D721Med (cell line): Measurements from ENCODE around the gene NDUFV1.
A peak's percentile ranks its signal among the peaks of the same experiment; 100 is the strongest.
"Not testable (repeated sequence)": the region's sequence is repeated elsewhere in the genome, so short reads cannot be mapped to it uniquely, and the experiment has no call there.

Source experiments
- DNase-seq: peaks from one replicate; pipeline ENCODE4 v3.0.0; 2011; ENCODE audit warnings: low spot score; ENCODE audit not compliant: insufficient read length
- FAIRE-seq: peaks from 2 replicates; lab custom pipeline; 2011; peaks lifted over from hg19 to GRCh38; lab: Jason Lieb, UNC
- TF ChIP-seq, protein P1 (sequence below): IDR thresholded peaks from 2 replicates; pipeline ENCODE4 v1.5.1; 2012; ENCODE audit warnings: mild to moderate bottlenecking, control low read depth; ENCODE audit not compliant: insufficient read depth; ENCODE audit errors: missing control alignments

Gene NDUFV1

DNA sequence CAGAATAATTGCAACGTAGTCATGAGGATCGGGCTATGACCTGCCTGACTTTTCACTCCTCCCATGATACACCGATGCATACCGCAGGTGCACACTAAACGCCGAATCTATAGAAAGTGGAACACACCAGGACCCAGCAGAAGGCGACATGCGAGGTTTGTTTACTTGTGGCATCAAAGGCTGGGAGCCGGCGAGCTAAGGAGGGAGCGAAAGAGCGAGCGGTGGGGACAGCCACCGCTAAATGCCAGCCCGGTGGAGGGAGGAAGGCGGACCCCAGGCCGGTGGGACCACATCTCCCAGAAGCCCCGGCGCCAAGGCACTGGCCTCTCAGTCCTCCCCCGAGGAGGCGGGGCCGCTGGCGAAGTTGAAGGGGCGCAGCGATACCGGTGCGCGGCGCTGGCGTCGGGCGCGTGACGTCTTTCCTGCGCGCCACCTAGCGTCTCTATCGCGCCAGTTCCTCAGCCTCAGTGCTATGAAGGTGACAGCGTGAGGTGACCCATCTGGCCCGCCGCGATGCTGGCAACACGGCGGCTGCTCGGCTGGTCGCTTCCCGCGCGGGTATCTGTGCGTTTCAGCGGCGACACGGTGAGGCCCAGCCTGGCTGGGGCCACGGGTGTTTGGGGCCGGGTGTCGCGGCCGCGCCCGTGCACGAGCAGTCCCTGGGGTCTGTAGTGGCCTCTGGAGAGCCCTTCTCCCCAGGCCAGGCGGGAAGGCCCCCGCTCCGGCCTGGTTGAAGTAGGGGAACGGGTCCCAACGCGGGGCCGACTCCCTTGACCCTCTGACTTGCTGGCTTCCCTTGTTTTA is at the start of gene NDUFV1:
TSS of gene NDUFV1 (plus strand) at position 445 of the 804 bp plus-strand sequence. CDS start at position 514, 69 bp downstream.
- TF ChIP-seq, protein P1, sequence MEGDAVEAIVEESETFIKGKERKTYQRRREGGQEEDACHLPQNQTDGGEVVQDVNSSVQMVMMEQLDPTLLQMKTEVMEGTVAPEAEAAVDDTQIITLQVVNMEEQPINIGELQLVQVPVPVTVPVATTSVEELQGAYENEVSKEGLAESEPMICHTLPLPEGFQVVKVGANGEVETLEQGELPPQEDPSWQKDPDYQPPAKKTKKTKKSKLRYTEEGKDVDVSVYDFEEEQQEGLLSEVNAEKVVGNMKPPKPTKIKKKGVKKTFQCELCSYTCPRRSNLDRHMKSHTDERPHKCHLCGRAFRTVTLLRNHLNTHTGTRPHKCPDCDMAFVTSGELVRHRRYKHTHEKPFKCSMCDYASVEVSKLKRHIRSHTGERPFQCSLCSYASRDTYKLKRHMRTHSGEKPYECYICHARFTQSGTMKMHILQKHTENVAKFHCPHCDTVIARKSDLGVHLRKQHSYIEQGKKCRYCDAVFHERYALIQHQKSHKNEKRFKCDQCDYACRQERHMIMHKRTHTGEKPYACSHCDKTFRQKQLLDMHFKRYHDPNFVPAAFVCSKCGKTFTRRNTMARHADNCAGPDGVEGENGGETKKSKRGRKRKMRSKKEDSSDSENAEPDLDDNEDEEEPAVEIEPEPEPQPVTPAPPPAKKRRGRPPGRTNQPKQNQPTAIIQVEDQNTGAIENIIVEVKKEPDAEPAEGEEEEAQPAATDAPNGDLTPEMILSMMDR = peak; percentile 75
- DNase-seq = no peak
- no peak for FAIRE-seq

DNA sequence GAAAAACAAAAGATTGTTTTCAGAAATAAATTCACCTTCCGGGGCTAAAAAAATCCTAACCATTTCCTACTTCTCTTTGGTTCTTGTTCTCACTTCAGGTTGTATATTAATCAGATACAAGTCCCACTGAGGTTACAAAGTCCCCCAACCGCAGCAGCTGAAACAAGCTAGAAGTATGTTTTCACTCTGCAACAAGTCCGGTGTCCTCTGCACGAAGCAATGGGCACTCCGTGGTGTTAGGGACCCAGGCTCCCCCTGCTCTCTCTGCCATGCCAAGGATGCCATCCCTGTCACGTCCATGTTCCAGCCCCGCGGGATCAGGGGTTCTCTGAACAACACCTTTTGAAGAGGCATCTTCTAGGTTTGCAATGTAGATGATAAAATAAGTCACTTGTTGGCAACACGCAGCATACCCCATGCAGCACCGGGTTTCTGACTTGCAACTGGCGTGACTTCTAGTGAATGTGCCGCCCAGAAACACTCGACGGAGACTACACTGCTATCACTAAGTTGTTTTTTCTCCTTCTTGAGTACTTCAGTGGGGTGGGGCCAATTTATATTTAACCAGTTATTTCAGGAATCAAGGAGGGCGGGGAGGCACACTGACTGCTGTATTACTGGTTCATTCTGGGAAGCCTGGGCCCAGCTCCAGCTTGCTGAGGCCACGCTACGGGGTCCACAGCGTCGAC is 48.5 kb upstream of the NDUFV1 start:
- TF ChIP-seq, protein P1 = no peak
- FAIRE-seq (no peak), DNase-seq (no peak)

DNA sequence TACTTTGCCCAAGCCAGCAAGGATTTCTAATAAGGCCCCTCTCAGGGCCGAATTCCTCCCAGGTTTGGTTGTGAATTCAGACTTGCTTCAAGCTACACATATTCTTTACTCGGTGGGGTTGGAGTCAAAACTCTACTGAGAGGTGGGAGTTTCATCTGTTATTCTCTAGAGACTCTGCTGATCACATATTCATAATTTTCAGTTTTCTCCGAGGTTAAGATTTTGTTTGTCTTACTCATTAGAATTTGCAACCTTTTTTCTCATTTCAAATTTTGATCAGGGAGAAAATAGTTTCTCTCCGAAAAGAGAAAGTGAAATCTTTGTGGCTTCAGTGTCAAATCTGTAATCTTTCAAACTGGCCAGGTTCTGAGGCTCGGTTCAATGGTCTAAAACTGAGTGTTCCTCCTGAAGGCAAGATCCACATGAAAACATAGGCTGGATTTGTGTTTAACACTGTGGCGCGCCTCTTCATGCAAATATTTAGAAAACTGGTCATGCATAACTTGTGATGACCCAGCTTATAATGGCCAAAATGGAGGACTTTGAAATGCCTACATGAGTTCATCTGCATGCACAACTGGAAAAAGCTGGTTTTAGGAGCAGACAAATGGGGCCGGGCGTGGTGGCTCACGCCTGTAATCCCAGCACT is 44.6 kb upstream of the NDUFV1 start:
- TF ChIP-seq, protein P1 = no peak
- FAIRE-seq (no peak), DNase-seq (no peak)

DNA sequence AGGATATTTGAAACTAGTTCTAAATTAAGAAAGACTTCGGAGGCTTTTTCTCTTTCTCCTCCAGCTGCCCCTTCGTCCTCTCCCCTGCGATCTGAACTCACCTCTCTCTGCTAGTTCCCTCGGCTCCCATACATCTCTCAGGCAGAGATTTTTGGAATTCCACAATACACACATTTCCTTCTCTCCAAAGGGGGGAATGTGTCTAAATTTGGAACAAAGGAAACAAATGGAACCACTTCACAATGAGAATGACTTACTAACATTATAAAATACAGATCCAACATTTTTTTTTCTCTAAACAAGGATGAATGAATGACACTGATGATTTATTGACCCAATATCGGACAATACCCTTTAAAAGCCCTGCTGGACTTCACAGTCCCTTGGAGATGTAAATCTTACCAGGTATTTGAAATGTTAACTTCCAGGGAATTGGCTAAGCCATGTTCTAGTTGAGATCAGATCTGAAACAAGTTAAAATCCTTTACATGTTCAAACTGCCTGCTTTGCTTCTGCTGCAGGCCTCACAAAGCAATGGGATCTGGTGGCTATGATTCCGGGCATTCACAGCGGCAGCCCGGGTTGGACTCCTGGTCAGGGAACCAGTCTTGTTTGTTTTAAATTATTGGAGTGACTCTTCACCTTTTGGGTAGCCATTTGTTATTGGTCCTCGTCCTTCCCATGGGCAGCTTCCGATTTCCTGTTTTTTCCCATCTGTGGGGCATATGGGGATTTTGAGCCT is 43.6 kb upstream of the NDUFV1 start:
- FAIRE-seq = no peak
- no peak for DNase-seq

DNA sequence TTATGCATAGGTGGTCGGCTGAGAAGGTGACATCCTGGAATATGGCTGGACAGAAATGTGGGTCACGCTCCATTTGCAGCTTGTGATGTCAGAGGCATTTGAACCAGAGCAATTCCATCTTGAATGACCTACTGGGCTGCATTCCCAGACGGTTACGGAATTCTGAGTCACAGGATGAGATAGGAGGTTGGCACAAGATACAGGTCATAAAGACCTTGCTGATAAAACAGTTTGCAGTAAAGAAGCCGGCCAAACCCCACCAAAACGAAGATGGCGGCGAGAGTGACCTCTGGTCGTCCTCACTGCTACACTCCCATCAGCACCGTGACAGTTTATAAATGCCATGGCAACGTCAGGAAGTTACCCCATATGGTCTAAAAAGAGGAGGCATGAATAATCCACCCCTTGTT is 43.0 kb upstream of the NDUFV1 start:
- not testable (repeated sequence) for DNase-seq, FAIRE-seq

More for the DNA sequence above, 43.6 kb upstream of the NDUFV1 start:
- TF ChIP-seq, protein P1 = no peak

DNA sequence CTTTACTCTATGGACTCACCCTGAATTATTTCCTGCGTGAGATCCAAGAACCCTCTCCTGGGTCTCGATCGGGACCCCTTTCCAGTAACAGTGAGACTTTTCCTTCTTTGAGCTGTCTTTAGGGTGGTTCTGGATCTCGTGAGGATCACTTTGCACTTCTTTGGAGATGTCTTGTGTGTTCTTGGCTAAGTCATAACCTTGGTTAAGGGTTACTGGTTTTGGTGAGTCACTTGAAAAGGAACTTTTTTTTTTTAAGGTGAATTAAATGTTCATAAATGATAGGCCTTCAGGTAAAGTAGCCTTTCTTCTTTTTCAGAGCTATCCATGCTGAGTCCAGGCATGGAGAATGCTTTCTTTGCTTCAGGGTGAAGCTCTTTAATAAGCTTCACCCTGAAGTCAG is 42.5 kb upstream of the NDUFV1 start:
- TF ChIP-seq, protein P1 = no peak
- no peak for DNase-seq
- FAIRE-seq = no peak

DNA sequence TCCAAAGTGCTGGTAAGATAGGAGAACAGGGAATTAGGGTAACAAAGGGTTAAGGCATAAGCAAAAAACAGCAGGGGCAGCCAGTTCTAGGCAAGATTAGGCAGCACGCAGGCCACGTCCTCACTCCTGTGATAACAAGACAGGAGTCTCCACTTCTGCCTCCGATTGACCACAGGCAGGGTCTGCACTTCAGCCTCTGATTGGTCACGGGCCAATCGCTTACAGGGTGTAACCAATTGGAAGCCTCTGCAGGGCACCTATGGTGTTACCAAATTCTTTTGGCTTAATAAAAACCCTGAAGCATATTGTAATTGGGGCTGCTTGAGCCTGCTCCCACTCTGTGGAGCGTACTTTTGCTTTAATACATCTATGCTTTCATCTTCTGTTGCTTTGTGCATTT is 35.3 kb upstream of the NDUFV1 start:
- FAIRE-seq (no peak), DNase-seq (no peak)

More for the DNA sequence above, 35.3 kb upstream of the NDUFV1 start:
- TF ChIP-seq, protein P1 = no peak
